ENCODE measurements around the gene FSCN2.
A peak's percentile ranks its signal among the peaks of the same experiment; 100 is the strongest.

Gene FSCN2

DNA sequence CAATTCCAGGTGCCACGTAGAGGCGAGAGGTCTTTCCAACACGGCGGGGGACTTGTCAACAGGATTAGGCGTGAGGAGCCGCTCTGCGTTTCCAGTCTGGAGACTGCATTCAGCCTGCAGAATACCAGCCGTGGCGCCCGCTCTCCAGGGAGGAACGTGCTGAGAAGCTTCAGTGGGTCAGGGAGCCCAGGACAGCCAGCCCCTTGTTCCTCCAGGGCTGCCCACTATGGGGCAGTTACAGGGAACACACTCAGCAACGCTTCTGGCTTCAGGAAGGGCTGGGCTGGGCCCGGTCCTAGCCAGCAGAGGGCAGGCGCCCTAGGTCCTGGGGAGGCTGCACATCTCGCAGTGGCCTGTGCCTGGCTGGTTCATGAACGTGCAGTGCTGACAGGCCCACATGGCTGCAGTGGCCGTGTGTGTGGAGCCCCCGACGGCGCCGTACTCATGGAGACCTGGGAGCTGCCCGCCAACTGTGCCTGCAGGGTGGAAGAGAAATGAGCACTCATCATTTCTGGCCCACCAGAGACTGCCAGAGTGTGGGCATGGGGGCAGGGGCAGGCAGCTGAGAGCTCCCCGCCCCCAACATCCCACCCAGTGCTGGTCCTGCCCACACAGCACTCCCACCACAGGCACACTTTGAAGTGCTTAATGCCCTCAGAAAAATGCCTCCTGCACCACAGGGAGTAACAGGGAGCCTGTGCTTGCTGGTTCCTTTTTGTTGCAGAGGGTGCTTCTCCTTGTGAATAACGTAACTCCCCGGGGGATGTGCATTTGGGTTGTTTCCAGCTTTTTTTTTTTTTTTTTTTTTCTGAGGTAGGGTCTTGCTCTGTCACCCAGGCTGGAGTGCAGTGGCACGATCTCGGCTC, 31.0 kb downstream of the FSCN2 start:
- DNase-seq, result no peak

DNA sequence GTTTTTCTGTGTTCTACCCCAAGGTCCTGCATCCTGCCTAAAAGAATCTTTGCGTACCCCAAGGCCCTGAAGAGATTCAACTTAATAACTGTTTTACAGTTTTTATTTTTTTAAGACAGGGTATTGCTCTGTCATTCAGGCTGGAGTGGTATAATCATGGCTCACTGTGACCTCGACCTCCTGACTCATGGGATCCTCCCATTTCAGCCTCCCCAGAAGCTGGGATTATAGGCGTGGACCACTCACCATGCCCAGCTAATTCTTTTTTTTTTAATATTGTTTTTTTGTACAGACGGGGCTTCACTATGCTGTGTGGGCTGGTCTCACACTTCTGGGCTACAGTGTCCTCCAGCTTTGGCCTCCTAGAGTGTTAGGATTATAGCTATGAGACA, 33.3 kb downstream of the FSCN2 start:
- DNase-seq, result no peak

DNA sequence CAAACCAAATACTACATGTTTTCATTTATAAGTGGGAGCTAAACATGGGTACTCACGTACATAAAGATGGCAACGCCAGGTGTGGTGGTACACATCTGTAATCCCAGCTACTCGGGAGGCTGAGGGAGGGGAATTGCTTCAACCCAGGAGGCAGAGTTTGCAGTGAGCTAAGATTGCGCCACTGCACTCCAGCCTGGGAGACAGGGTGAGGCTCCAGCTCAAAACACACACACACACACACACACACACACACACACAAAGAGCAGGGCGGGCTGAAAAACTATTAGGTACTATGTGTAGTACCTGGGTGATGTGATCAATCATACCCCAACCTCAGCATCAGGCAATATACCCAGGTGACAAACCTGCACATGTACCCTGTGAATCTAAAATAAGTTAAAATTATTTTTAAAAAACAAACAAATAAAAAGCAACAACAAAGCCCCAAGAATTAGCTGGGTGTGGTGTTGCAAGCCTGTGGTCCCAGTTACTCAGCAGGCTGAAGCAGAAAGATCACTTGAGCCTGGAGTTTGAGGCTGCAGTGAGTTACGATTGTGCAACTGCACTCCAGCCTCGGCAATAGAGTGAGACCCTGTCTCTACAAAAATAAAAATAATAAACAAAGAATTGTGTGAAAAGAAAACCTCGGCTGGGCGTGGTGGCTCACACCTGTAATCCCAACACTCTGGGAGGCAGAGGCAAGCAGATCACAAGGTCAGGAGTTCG, 35.8 kb downstream of the FSCN2 start:
- DNase-seq, result no peak

DNA sequence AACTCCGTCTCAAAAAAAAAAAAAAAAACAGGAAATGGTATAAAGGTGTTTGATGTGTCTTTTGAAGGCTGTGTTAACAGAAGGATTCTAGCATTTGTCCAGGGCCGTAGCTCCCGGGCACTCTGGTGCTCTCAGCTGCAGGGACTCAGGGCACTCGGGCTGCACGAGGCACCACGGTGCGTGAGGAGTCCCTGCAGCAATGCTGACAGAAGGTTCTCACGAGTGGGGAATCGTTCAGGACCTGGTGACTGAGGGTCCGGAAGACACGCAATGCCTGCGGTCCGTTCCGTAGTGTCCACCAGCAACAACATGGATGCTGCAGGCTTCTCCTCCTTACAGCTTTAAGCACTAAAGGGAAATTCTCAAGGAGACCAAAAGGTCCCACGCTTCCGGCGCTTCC, 36.6 kb downstream of the FSCN2 start:
- DNase-seq, result no peak

DNA sequence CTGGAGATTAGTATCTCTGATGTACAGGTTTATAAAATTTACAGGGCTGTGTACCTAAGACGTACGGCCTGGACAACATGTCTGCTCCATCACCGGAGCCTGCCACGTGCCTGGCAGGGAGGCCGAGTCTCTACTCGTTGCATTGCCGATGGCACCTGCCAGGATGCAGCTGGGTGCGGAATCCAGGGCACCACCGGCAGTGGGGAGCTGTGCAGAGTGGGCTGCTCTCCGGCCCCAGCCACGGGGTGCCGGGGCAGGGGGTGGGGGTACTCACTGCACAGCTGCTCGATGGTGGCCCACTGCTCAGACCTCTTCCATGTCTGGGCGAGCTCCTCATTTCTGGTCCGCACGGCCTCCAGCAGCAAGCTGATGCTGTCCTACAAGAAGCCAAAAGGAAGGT, 37.1 kb downstream of the FSCN2 start:
- no peak for DNase-seq

DNA sequence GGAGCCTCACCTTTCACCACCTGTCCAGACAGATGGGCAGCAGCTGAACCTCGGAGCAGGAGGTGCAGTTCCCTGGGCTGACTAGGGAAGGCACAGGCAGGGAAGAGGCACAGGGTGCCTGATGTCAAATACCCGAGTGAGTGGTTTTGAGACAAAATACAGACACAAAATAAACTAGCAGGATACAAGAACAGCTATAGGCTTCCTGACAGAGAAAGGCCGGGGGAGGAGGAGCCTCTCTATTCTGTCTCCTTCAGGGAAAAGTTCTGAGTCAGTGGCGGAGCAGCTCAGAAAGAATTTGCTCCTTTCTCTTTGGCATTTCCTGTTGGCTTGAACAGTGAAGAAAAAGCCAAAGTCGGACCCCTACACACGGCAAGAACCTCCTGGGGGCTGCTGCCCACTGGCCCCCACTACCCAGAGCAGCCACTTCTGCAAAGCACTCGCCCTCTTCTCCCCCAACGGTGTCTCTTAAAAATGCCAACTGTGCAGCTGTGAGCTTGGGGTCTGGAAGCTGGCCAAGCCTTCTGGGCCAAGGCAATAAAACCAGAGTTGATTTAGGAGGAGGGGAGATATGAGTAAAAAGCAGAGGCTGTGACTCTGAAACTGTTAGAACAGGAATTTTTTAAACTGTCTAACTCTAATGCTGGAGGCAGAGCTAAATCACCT, 38.4 kb downstream of the FSCN2 start:
- DNase-seq, result peak; percentile 62

DNA sequence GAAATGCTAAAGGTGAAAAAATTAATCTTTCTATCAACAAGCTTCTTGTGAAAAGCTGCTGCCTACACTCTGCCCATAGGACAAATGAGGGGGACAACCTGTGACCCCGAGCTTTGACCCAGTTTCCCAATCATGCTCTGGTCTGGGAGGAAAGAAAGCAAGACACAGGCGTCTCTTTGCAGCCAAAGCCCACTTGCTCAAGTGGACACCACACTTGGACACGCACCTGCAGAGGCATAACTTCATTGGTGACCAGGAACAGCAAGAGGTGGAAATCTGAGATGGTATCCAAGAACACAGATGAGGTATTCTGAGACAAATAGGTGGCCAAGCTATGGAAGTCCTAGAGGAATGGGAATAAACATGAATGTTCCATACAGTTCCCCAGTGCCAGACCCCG, 39.0 kb downstream of the FSCN2 start:
- DNase-seq, result no peak

DNA sequence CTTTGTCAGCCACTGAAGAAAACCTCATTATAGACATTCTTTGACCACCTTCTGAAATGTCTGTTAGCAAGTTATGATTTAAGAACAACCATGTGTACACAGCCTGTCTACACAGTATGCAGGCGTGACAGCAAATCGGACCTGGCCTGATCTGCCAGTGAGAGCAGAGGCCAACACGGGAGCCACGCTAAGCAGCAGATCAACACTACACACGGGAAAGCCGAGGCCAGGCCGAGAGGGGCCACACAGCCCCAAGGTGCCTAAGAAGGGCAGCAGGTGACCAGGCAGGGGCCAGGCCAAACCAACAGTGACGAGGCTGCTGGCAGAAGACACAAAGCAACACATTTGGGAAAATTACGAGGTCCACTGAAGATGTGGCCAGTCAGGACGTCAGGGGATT, 40.2 kb downstream of the FSCN2 start:
- no peak for DNase-seq

DNA sequence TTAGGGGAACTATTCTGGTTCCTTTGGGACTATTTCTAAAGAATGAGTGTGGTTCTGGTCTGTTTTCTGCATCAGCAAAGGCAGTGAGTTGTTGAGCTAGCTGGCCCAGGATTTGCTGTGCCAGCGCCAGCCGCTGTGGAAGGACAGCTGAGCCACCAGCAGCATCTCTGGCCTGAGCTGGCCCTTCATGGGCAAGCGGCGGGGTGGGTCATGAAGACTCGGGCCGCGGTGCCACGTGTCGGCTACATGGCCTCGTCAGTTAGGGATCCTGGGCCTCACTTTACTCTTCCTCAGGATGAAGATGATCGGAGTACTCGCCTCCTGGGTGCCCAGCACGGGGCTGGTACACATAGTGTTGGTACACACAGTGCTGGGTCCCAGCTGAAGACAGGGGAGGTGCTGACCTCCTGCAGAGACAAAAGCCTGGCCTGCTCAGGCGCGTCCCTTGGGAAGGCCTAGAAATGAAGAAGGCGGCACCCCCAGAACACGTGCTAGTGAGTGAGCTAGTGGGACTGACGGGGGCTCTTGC, 41.9 kb downstream of the FSCN2 start:
- DNase-seq, result no peak

DNA sequence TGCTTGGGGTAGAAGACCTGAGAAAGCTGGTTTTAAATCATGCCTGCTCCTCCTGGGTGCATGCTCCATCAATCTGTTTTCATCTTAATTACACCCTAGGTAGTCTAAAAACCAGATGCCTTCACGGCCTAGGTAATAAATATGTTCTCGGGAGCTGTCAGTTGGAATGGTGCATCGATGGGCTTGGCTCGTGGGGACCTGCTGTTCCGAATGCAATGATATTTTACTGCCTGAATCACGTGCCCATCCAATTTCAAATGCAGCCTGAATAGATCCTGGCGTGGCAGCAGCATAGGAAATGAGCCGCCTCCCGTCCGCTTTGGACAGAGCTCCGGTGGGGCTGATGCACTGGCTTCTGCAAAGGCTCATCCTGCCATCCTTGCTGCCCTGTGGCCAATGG, 42.8 kb downstream of the FSCN2 start:
- DNase-seq, result no peak

DNA sequence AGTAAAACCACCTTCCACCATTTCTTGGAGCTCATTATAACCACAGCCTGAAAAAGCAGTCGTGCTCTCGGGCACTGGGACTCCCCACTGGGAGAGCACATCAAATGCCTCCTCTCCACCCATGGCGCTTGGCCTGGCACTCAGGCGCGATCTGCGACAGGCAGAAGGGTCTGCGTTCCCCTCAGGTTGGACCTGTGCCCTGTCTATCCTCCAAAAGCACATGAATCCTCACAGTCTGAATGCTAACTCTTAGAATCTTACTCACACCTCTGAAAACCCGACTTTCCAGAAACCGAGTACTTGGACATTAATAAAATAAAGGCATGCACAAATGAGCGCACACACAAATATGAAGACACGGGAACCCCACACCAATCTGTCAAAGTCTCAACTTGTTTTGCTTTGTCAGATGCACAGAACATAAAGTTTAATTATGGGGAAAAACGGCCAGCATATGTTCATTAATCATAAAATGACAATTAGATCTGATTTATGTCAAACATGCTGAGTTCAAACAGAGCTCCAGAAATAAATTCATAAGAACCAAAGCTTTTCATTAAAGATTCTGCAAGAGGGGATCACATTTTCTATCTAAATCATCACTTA, 44.5 kb downstream of the FSCN2 start:
- no peak for DNase-seq

DNA sequence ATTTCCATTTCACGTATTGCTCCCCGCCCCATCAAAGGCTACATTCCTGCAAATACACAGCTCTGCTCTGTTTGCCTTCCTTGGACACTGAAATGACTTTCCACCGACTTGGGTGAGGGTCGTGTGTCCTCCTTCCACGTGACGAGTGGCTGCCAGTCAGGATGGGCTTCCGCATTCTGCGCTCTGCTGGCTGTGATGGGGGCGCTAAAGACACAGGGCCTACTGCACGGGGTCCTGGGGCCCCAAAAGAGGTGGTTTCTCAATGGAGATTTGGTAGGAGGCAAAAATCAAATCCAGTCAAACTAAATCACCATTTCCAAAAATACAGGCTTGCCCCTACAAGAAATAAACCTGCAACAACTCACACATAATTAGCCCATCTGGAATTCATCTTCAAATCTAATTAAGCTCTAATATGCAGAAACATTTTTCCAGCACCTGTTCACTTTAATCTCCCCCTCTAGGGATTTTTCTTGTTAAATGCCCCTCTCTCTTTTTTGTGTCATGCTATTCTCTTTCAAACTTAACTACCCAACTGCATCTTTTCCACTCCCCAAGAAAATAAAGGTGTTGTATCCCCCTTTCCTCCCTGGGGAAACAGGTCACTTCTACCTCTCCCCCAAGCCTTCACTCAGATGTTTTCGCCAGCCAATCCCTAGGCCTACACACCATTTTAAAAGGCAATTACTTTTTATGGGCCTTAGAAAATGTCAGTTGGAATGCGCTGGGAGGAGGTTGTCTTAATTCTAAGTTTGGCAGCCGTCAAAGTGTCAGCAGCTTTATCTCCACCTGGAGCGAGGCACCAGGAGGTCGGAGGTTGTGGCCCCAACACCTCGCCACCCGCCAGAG, 45.8 kb downstream of the FSCN2 start:
- DNase-seq, result no peak

DNA sequence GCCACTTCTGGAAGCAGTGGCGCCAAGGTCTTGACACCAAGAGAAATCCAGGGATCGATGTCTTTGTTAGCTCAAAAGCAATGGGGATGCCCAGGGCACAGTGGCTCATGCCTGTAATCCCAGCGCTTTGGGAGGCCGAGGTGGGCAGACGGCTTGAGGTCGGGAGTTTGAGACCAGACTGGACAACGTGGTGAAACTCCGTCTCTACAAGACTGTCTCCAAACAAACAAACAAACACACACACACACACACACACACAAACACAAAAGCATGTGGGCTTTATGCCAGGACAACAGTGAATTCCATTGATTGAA, 46.4 kb downstream of the FSCN2 start:
- no peak for DNase-seq

DNA sequence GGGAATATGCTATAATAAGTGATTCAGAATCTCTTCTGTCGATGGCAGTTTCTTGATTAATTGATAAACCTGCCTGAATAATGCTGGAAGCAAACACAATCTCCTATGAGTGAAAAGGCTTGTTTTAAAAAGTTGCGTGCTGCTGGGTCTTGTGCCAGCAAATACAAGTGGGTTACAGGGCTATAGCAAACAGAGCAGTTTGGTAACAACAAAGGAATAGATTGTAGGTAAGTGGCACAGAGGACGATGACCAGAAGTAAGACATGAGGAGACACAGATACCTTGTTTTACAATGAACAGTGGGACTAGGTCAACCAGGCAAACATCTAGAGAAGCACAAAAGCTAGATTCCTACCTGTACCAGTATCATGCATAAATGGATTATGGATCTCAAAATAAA, 47.7 kb downstream of the FSCN2 start:
- no peak for DNase-seq

DNA sequence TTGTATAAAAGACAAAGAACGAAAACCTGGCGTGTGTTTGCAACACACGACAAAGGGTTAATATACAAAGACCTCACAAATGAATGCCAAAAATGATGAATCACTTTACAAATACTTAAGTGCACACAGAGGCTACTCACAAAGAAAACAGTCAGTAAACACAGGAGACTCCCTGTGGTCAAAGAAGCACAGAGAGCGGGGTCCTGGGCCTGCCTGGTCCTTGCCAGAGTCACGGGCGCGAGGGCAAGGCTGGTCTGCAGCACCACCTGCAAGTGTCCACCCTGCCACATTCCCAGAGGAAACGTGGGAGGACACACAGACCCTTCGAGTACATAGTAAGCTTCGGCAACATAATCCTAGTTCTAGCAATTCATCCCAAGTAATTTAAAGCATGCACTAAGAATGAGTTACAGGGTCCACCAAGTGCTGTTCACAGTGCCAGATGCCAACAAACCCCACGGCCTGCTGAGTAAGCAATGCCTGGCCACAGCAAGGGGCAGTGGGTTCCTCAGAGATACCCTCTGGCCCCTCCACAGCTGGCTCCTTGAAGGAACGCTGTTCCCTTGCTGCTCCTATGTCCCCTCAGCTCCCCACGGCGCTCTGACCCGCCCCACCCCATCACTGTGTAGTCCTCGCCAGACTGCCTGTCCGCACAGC, 48.6 kb downstream of the FSCN2 start:
- no peak for DNase-seq

DNA sequence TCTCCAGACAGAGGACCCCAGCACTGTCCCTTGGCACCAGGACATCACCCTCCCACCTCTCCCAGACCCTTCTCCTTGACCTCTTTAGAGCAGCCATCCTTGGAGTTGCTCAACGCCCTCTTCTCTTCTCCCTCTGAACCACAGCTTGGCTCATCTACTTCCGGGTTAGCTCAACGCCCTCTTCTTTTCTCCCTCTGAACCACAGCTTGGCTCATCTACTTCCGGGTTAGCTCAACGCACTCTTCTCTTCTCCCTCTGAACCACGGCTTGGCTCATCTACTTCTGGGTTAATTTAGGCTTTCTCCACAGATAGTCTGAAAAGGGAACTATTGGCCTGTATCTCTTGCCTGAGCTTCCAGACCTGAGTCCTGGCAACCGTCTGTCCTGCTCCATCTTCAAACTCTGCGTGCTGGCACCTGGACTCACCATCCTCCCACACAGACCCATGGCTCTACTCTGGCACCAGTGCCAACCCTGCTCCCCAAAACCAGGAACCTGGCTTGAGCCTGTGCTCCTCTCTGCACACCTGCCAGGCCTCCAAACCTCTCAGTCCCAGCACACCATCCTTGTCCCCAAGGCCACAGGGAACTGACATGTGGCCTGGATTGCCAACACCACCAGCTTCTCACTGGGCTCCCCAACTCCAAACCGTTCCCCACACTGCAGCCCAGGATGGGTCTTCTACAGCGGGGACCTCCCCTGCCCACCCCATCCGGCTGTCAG, 49.3 kb downstream of the FSCN2 start:
- DNase-seq, result no peak

DNA sequence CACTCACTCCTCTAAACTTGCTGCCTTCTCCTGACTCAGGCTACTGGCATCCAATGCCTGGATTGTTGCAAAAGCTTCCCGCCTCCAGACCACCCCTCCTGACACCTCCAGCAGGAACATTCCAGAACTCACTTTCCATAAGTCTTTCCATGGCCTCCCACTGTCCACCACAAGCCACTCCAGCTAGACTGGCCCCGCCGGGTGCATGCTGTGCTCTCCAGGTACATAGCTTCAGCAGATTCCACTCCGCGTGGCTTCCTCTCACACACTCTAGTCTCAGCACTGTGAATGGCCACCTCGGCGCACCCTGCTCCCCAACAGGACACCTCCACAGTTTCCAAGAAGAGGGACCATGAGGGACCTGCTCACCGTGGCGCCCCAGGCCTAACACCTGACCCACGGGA, 49.9 kb downstream of the FSCN2 start:
- DNase-seq, result no peak

DNA sequence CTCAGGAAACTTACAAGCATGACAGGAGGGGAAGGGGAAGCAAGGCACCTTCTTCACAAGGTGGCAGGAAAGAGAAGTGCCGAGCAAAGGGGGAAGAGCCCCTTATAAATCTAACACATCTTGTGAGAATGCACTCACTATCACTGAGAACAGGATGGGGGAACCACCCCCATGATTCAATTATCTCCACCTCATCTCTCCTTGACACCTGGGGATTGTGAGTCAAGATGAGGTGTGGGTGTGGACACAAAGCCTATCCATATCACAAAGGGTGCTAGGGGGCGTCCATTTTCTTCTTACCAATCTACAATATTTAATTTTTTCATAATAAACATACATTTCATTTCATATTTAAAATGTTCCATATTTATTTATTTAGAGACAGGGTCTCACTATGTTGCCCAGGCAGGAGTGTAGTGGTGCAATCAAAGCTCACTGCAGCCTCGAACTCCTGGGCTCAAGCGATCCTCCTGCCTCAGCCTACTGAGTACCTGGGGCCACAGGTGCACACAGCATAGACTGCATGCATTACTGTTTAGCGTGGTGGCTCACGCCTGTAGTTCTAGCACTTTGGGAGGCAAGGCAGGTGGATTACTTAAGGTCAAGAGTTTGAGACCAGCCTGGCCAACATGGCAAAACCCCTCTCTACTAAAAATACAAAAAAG, 50.5 kb downstream of the FSCN2 start:
- DNase-seq, result no peak

DNA sequence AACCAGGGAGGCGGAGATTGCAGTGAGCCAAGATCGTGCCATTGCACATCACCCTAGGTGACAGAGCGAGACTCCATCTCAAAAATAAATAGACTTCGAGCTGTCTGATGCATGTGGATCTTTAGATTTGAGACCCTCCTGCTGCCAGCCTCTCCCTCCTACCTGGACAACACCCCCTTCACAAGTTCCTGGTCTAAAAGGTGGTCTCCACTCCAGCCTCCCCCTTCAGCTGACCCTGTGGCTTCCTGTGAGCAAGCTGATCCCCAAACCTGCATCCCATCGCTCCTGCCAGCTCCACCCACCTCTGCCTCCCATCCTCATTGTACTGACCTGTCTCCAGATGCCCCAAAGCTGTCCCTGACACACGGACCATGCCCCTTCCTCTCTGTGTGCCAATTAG, 51.1 kb downstream of the FSCN2 start:
- no peak for DNase-seq

DNA sequence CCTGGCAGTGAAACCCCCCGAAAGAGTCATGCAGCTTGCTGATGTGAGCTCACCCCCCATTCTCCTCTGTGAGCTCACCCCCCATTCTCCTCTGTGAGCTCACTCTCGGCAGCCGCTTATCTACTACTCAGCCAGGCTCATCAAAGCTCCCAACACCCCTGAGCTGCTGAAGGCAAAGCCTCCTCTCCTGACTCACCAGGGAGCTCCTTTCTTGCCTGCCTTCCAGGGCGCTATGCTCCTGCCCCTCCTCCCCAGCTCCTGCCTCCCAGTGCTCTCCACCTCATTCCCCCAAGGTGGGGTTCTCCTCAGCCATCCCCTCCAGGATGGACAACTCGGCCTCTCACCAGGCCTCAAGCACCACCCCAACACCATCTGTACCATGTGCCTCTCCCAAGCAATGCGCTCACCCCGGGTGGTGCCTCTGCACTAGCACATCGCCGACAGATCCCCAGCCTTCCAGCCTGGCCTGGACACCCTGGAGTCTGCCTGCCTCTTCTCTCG, 51.7 kb downstream of the FSCN2 start:
- no peak for DNase-seq
